Prostate gland (tissue), 2 donors: ENCODE data around the gene ACTG1.

Experiments
- POLR2AphosphoS5 ChIP-seq: sonication (generic); formaldehyde crosslinking; IDR thresholded peaks from one replicate; pipeline ENCODE4 v1.6.1; 2017; ENCODE audit warnings: antibody characterized with exemption
- TF ChIP-seq, protein P1 (sequence below), 4 experiments: fragments of 200-600 bp in 2 of 4; fragments of 450-650 bp in 2 of 4; sonication (generic) in 2 of 4; IDR thresholded peaks; 1 replicate in 3 of 4; 2 replicates in 1 of 4; pipeline ENCODE4 v1.5.1; 2016 to 2019; ENCODE audit warnings: antibody characterized with exemption in 4 of 4, mild to moderate bottlenecking in 2 of 4, moderate library complexity in 2 of 4

DNA sequence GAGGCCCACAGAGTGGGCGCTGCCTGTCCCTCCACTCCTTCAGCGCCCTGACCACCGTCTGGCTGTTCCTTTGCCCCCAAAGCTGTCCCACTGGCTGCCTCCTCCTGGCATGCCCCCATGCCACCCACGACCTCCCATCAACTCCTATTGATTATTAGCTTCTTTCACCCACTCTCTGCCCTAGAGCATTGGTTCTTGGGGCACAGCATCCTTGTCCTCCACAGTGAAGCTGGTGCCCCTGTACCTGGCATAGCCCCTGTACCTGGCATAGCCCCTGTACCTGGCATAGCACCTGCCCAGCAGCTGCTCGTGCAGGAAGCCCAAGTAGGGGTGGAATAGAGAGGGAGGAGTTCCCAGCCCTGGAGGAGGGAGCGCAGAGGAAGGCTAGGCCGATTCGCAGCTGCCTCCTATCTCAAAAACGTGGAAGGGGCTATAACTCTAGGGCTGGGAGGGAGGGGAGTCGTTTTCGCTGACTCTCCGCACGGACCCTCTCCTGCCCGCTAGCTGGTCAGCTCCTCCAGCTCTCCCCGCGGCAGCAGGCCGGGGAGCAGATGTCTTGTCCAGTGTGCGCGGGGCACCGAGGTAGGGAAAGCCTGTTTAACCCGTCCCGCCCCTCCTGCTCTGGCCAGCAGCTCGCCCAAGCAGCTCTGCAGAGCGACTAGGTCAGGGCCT, 5.7 kb upstream of the ACTG1 start:
- TF ChIP-seq, protein P1, sequence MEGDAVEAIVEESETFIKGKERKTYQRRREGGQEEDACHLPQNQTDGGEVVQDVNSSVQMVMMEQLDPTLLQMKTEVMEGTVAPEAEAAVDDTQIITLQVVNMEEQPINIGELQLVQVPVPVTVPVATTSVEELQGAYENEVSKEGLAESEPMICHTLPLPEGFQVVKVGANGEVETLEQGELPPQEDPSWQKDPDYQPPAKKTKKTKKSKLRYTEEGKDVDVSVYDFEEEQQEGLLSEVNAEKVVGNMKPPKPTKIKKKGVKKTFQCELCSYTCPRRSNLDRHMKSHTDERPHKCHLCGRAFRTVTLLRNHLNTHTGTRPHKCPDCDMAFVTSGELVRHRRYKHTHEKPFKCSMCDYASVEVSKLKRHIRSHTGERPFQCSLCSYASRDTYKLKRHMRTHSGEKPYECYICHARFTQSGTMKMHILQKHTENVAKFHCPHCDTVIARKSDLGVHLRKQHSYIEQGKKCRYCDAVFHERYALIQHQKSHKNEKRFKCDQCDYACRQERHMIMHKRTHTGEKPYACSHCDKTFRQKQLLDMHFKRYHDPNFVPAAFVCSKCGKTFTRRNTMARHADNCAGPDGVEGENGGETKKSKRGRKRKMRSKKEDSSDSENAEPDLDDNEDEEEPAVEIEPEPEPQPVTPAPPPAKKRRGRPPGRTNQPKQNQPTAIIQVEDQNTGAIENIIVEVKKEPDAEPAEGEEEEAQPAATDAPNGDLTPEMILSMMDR (IDR thresholded peaks at IDR 0.05), result no peak
- TF ChIP-seq POLR2AphosphoS5, result no peak
